Urinary bladder (tissue), 4 donors: ENCODE data around the gene KCTD15. TPM values are rescaled to one million over a fixed set of nuclear protein-coding genes. Genes with fewer than 3 reads are reported as not detected.

Experiments used
- DNase-seq: peaks from one replicate; pipeline ENCODE4 v3.0.0-alpha.2; 2015; ENCODE audit errors: extremely low spot score
- H3K27ac ChIP-seq: one replicate; pipeline ENCODE4 v1.5.1; 2013; ENCODE audit warnings: low read depth, mild to moderate bottlenecking, moderate library complexity
- H3K36me3 ChIP-seq: one replicate; pipeline ENCODE4 v1.6.1; 2013; ENCODE audit warnings: mild to moderate bottlenecking, moderate library complexity; ENCODE audit not compliant: insufficient read depth
- H3K4me1 ChIP-seq: one replicate; pipeline ENCODE4 v1.6.1; 2013; ENCODE audit warnings: mild to moderate bottlenecking, moderate library complexity; ENCODE audit not compliant: insufficient read depth
- H3K4me3 ChIP-seq: one replicate; pipeline ENCODE4 v1.5.1; 2013; ENCODE audit warnings: low read depth, low read length
- WGBS: extraction: QIAGEN DNeasy Blood & Tissue Kit; methylation state at CpG from one replicate; pipeline ENCODE4 v1.1.7; 2013; 5-methylcytosine and 5-hydroxymethylcytosine counted together
- polyA plus RNA-seq: library from polyadenylated mRNA; stranded (reverse); fragments of 200-250 nt; gene quantifications from one replicate; pipeline ENCODE4 v1.2.3, GENCODE V29; 2013
- total RNA-seq: library from RNA; depleted of rRNA; stranded (reverse); fragments of >200 nt; gene quantifications from one replicate; pipeline ENCODE4 v1.2.3, GENCODE V29; 2014
- donor health status: healthy with polysubstance abuse.
- donor health status: healthy.

KCTD15 gene, protein sequence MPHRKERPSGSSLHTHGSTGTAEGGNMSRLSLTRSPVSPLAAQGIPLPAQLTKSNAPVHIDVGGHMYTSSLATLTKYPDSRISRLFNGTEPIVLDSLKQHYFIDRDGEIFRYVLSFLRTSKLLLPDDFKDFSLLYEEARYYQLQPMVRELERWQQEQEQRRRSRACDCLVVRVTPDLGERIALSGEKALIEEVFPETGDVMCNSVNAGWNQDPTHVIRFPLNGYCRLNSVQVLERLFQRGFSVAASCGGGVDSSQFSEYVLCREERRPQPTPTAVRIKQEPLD
- total RNA-seq: 55.8 TPM
- 78.0 TPM for polyA plus RNA-seq

DNA sequence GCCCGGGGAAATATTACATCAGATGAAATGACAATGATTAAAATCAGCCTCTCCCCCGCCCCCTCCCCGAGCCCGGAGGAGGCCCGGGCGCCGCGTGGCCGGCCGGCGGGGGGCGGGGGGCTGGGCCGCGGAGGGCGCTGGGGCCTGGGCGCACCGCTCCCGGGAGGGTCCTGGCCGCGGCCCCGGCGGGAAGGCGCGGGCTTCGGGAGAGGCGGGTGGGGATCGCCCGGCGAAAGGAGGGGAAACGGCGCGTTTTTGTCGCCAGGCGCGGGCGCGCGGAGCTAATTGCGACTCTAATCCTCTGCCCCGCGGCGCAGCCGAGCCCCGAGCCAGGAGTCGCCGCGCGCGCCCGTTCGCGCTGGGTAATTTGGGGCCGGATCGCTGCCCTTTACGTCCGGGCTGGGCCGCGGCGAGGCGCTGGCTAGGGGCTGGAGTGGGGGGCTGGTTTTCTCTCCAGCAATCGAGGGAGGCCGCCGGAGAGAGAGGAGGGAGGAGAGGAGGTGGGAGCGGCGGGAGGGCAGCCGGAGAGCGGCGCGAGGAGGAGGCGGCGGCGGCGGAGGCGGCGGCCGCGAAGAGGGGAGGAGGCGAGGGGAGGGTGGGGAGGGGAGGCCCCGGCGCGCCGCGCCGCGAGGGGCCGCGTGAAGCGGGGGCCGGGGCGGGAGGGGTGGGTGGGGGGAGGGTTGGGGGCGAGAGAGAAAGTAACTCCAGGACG, at the start of gene KCTD15:
TSS of gene KCTD15 (plus strand) at position 707 of the 712 bp plus-strand sequence. CDS start 3,585 bp downstream, outside the sequence.
- Histone ChIP-seq H3K4me3 (peak within 1 kb of the TSS; percentile 74), H3K27ac (peak within 1 kb of the TSS; percentile 93), H3K4me1 (peaks cover 2% of the 10 kb centered on the region), H3K36me3 (no peaks in the 10 kb centered on the region)
- under 1% methylated on average over 82 of the region's 92 CpGs for WGBS
- no peak for DNase-seq

DNA sequence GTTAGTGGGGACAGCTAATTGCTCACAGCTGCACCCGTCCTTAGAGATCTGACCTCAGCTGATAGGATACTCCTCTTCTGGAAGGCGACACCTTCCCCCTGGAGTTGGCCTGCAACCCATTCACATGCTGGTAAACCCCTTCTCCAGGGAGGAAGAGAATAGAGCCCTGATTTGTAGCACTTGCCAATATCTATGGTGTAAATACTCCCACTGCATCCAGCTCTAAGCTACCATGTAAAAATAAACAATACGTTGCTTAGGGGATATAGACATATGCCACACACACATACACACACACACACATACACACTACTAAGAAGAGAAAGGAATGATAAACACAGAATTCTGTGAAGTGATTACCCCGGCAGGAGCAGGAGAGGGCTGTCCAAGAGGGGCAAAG, 49.4 kb upstream of the KCTD15 start:
- no peak for DNase-seq
- H3K36me3 ChIP-seq: no peaks in the 10 kb centered on the region
- H3K27ac ChIP-seq: no peak overlapping the region
- H3K4me1 ChIP-seq: no peaks in the 10 kb centered on the region
- 45% methylated on average over 4 of the region's 4 CpGs for WGBS
- no peak overlapping the region for H3K4me3 ChIP-seq

DNA sequence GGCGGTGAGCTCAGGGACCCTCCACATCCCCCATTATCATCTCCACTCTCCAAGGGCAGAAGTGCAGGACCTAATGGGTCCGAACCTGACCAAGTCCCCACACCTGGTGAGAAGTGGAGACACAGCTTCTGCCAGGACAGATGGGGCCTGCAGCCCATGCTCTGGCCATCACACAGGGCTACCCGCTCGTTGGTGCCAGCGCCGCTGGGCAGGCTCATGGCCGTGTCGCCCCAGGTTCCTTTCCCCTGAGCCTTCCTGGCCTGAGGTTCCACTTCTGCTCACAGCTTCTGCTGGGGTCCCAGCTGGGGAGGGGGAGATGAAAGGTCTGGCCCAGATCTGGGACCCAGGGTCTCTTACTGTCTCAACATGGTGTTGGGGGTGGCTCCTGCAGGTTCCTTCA, 48.4 kb upstream of the KCTD15 start:
- Histone ChIP-seq H3K27ac (no peak overlapping the region), H3K4me1 (no peaks in the 10 kb centered on the region), H3K36me3 (no peaks in the 10 kb centered on the region), H3K4me3 (no peak overlapping the region)
- DNase-seq: no peak
- WGBS: 92% methylated on average over 8 of the region's 8 CpGs

DNA sequence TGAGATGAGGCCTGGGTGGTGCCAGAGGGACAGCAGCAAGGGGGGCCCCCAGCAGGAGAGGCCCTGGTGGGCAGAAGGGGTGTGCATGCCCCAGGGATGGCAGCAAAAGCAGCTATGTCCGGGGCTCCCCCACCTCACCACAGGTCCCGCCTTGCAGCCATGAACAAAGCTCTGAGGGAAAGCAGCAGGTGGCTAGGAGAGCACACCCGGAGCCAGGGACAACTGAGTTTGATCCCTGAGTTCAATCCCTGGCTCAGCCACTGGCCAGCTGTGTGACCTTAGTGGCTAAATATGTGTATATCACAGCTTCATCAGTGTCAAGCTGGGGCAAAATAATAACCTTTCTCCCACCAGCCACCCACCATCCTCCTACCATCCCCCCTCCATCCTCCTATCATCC, 47.7 kb upstream of the KCTD15 start:
- no peak for DNase-seq
- 75% methylated on average over 3 of the region's 3 CpGs for WGBS
- Histone ChIP-seq H3K4me1 (no peaks in the 10 kb centered on the region), H3K36me3 (no peaks in the 10 kb centered on the region), H3K27ac (no peak overlapping the region), H3K4me3 (no peak overlapping the region)

DNA sequence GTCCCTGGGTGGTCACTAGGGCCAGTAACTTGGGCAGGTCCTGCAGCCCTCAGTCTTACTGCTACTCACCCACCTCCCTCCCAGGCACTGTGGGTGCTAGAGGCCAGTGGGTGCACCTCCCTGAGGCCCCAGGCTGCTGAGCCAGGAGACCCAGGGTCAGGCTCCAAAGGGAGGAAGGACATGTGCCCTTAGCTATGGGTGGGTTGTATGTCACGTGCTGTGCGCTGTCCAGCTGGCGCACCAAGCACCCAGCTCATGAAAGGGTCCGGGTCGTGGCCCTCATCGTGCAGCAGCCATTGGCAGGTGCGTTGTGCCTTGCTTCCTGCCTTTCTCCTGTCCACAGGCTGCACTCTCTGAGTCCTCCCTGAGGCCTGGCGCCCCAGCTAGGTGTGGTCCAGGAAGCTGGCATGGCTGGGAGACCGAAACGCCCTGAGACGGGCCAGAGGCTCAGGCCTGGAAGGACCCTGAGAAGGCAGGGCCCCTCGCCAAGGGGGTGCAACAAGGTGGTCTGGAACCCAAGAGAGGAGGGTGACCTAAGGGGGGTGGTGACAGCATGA, 47.0 kb upstream of the KCTD15 start:
- Histone ChIP-seq H3K4me1 (no peaks in the 10 kb centered on the region), H3K27ac (no peak overlapping the region), H3K36me3 (no peaks in the 10 kb centered on the region), H3K4me3 (no peak overlapping the region)
- WGBS: 87% methylated on average over 12 of the region's 12 CpGs
- DNase-seq: no peak

DNA sequence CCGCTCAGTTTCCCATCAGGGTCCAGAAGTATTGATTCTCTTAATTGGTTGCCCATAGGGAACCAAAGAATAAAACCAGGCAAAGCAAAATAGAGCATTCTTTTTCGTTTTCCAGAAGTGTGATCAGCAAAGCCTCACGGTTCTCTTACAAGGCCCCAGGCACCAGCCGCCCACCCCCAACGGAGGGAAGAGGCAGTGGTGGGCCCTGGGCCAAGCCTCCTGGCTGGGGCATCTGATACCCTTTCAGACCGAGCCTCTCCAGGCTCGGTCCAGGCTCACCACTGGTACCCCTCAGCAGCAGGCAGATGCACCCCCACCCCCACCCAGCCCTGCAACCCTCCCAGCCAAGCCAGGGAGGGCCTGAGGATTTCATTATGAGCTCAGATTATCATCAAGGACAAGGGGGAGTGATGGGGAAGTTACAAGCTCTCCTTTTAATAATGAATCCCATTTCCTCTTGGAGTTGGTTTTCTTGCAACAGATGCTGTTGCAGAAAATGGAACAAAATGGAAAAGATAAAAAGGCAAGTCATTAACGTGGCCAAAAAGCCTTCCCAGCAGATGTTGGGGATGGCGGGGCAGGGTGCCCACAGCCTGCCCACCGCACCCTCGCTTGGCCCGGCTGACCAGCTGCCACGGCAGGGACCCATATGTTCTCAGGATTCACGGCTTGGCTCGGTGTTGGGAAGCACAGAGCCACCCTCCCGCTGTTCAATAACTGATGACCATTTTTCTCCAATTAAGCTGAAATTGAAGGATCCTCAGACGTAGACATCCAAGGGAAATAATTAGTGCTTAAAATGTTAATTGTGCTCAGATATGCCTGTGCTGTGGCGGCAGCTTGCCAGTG, 45.9 kb upstream of the KCTD15 start:
- 74% methylated on average over 18 of the region's 18 CpGs for WGBS
- DNase-seq: no peak
- H3K4me3 ChIP-seq: no peak overlapping the region
- no peak overlapping the region for H3K27ac ChIP-seq
- no peaks in the 10 kb centered on the region for H3K36me3 ChIP-seq
- no peaks in the 10 kb centered on the region for H3K4me1 ChIP-seq

DNA sequence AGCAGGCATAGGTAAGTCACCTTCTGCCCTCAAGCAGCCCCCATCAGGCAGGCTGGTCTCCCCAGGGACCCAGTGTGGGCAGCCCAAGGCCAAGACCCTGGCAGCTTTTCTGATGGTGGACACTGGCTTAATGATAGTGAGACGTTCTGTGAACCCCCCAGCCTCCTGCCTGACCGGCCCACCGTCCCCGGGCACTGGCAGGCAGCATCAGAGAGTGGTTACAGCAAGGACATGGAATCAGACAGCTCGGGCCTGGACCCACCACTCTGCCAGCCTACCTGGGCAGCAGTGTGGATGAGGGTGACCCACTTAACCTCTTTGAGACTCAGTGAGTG, 45.3 kb upstream of the KCTD15 start:
- DNase-seq: no peak
- Histone ChIP-seq H3K4me3 (no peak overlapping the region), H3K36me3 (no peaks in the 10 kb centered on the region), H3K27ac (no peak overlapping the region), H3K4me1 (no peaks in the 10 kb centered on the region)
- 77% methylated on average over 5 of the region's 5 CpGs for WGBS

DNA sequence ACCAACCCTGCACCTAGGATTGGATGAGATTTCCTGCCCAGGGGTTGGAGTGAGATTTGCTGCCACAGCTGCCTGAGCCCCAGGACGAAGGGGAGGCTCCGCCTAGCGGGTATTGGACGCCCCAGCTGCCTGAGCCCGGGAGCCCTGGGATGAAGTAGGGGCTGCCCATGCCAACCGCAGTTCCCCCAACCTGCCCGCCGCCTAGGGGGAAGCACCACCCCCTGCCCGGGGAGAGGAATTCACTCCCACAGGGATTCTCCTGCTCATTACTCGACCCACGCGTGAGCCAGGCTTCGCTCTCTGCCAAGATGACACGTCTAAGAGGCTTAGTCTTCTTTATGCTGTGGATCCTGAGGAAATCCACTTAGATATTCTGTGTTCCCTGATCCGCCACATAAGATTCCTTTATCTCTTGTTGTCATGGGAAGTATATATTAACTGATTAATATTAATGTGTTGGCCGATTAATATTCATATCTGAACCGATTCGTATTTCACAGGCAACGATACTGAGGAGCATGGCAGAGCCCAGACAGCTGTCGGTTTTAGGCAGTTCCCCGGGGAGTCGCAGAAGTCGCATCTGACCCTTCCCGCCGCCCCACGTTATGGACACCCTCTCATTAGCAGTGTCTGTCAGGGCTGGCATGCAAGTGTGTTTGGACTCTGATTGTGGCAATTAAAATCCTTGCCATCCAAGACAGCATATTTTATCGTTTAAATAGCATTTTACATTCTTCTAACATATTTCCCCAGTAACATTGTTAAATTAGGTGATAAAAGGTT, 44.5 kb upstream of the KCTD15 start:
- H3K27ac ChIP-seq: no peak overlapping the region
- H3K36me3 ChIP-seq: no peaks in the 10 kb centered on the region
- WGBS: 60% methylated on average over 27 of the region's 27 CpGs
- H3K4me1 ChIP-seq: no peaks in the 10 kb centered on the region
- no peak overlapping the region for H3K4me3 ChIP-seq
- DNase-seq: no peak

DNA sequence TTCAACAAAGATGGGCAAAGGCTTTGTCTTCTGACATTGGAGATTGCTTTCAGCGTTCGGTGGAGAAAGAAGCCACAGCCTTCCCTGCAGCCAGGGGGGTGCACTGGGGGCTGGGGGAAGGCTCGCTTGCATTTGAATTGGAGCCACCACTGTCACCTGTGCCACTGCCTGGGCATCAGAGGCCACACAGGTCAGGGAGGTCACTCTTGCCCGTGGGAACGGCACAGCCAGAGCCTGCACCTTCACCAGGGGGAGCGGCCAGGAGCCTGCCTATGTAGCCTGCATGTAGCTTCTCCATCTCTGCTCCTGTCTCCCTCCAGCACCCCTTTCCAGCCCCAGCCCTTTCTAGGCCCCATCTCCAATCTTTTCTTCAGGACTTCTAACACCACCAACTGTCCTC, 43.7 kb upstream of the KCTD15 start:
- WGBS: 74% methylated on average over 6 of the region's 6 CpGs
- no peaks in the 10 kb centered on the region for H3K4me1 ChIP-seq
- no peak for DNase-seq
- no peak overlapping the region for H3K27ac ChIP-seq
- H3K36me3 ChIP-seq: no peaks in the 10 kb centered on the region
- H3K4me3 ChIP-seq: no peak overlapping the region

DNA sequence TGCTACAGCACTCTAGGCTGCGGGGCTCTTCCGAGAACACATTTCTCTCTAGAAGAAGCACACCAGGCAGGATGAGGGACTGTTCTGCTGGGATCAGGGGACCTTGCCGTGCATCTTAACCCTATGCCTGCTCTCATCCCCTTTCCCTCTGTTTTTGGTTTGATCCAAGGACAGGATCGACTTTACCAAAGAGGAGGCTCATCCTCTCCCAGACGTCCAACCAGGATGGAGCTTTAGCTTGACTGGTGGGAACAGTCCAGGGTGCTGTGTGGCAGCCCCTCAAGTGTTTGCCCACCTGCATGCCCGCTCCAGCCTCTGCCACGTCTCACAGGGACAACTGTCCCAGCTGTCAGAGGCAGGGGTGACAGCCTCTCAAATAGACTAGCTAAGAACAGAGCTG, 42.3 kb upstream of the KCTD15 start:
- Histone ChIP-seq H3K36me3 (no peaks in the 10 kb centered on the region), H3K4me1 (no peaks in the 10 kb centered on the region), H3K4me3 (no peak overlapping the region), H3K27ac (no peak overlapping the region)
- no peak for DNase-seq
- 77% methylated on average over 7 of the region's 7 CpGs for WGBS

DNA sequence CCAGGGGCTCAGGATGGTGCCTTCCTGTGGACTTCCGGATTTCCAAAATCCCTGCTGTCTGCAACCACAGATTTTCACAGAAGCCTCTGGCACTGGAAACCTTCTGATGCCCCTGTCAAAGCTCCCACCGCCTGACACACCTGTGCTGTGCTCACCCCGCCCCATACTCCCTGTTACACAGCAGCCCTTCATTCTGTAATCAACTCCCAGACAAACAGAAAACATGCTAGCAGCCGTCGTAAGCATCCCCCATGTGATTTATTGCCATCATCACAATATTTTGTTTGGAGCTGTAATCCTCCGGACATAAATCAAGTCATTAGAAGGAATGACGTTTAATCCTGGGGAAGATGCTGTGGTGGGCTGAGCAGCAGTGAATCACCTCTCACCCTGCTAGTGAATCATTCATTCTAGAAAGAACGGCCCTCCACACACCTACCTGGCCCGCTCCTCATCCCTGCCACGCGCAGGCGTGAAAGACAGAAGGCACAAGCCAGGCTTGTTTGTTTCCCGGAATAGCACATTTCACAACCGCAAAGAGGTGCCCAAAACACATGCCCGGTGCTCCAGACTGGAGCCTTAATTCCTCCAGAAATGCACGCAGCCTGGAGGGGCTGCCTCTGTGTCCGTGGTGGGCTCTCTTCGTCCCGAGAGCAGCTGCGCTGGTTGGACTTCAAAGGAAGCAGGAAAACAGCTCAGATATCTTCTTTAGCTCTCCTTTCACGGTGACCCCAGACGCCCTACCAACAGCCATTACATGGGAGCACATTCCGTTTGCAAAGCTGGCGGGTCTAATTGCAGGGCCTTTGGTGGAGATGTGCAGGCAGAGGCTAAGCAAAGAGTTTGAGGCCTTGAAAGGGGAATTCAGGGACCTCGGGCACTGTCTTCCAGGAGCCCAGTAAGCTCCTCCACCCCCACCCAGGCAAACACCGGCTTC, 41.3 kb upstream of the KCTD15 start:
- Histone ChIP-seq H3K36me3 (no peaks in the 10 kb centered on the region), H3K4me3 (no peak overlapping the region), H3K27ac (no peak overlapping the region), H3K4me1 (no peaks in the 10 kb centered on the region)
- DNase-seq: no peak
- WGBS: 39% methylated on average over 26 of the region's 26 CpGs

DNA sequence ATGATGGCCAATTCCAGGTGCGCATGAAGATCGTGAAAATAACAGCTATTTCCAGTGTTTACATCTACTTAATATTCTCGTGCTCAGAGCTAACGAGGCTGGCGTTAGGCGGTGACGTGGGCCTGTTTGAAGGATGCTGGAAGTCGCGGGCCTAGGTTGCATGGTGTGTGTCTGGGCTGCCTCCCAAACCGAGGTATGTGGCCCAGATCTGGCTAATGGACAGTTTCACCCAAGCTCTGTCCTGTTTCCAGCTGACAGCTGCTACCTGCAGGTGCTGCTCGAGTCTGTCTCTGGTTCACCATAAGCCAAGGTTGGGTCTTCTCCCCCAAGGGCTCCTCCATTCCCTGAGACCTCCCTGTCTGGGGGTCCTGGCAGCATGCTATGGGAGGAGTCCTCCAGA, 40.5 kb upstream of the KCTD15 start:
- Histone ChIP-seq H3K36me3 (no peaks in the 10 kb centered on the region), H3K4me1 (no peaks in the 10 kb centered on the region), H3K4me3 (no peak overlapping the region), H3K27ac (no peak overlapping the region)
- no peak for DNase-seq
- 81% methylated on average over 11 of the region's 11 CpGs for WGBS
